Endothelial cell (in vitro differentiated cells): Measurements from ENCODE around the gene UPP1. TPM values are rescaled to one million over a fixed set of nuclear protein-coding genes. Genes with fewer than 3 reads are reported as not detected.

ENCODE experiments used
- DNase-seq: peaks from one replicate; pipeline ENCODE4 v3.0.0; 2021; ENCODE audit warnings: low spot score
- H3K27ac Mint-ChIP-seq: one replicate; pipeline ENCODE4 v1.8.0; 2021; ENCODE audit warnings: mixed read lengths, inconsistent platforms; ENCODE audit not compliant: unreplicated experiment
- H3K27me3 Mint-ChIP-seq: one replicate; pipeline ENCODE4 v1.8.0; 2021; ENCODE audit warnings: mild to moderate bottlenecking, moderate library complexity, mixed read lengths, inconsistent platforms; ENCODE audit not compliant: unreplicated experiment
- H3K36me3 Mint-ChIP-seq: one replicate; pipeline ENCODE4 v1.8.0; 2021; ENCODE audit warnings: mild to moderate bottlenecking, low read depth, mixed read lengths, inconsistent platforms; ENCODE audit not compliant: unreplicated experiment
- H3K4me1 Mint-ChIP-seq: one replicate; pipeline ENCODE4 v1.8.0; 2021; ENCODE audit warnings: mild to moderate bottlenecking, mixed read lengths, inconsistent platforms; ENCODE audit not compliant: unreplicated experiment
- H3K4me3 Mint-ChIP-seq: one replicate; pipeline ENCODE4 v1.8.0; 2021; ENCODE audit warnings: mild to moderate bottlenecking, mixed read lengths, inconsistent platforms; ENCODE audit not compliant: unreplicated experiment
- H3K9me3 Mint-ChIP-seq: one replicate; pipeline ENCODE4 v1.8.0; 2021; ENCODE audit warnings: mixed read lengths, inconsistent platforms; ENCODE audit not compliant: unreplicated experiment
- CTCF ChIP-seq: fragments of 200-600 bp; sonication (generic); IDR thresholded peaks from one replicate; pipeline ENCODE4 v1.5.0; 2021; ENCODE audit warnings: antibody characterized with exemption; ENCODE audit not compliant: unreplicated experiment
- total RNA-seq: library from RNA; stranded (reverse); fragmentation: NEBNext Ultra II Directional; extraction: Animal tissue kit (Norgen Biotek cat#: 25700); gene quantifications from one replicate; pipeline ENCODE4 v1.2.1, GENCODE V29; 2021; ENCODE audit not compliant: unreplicated experiment

UPP1 gene
- total RNA-seq, 1 donor from 2014 or later: 77.4 TPM

- Mint-ChIP-seq H3K4me3 (no peak overlapping the region), H3K9me3 (peaks cover 6% of the 10 kb centered on the region), H3K36me3 (no peaks in the 10 kb centered on the region), H3K27ac (no peak overlapping the region), H3K4me1 (peaks cover 17% of the 10 kb centered on the region), H3K27me3 (peaks cover 1% of the 10 kb centered on the region)
- no peak for DNase-seq
- TF ChIP-seq CTCF: no peak
Observed at GRCh38 chr7:48148311-48148710, 59.2 kb downstream of the UPP1 start.

GRCh38 chr7:48149058-48149457 lies 60.0 kb downstream of the UPP1 start:
- Mint-ChIP-seq H3K36me3 (no peaks in the 10 kb centered on the region), H3K27ac (no peak overlapping the region), H3K4me3 (no peak overlapping the region), H3K4me1 (peaks cover 17% of the 10 kb centered on the region), H3K9me3 (peaks cover 2% of the 10 kb centered on the region), H3K27me3 (peaks cover 1% of the 10 kb centered on the region)
- no peak for TF ChIP-seq CTCF
- no peak for DNase-seq

DNA sequence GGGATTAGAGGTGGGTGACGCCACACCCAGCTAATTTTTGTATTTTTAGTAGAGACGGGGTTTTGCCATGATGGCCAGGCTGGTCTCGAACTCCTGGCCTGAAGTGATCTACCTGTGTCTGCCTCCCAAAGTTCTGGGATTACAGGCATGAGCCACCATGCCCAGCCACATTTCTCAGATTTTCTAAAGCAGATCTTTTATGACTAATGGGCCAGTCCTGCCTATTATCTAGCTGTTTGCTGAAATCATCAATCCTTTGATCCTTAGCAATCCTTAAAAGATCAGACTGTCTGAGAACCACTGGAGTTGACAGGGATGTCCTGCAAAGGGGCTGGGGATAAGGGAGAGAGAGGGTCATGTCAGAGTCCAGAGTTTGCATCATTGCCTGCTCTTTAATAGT lies 61.0 kb downstream of the UPP1 start:
- H3K27ac Mint-ChIP-seq: no peak overlapping the region
- no peaks in the 10 kb centered on the region for H3K36me3 Mint-ChIP-seq
- no peak overlapping the region for H3K4me3 Mint-ChIP-seq
- no peaks in the 10 kb centered on the region for H3K9me3 Mint-ChIP-seq
- no peak for TF ChIP-seq CTCF
- peaks cover 1% of the 10 kb centered on the region for H3K27me3 Mint-ChIP-seq
- peaks cover 15% of the 10 kb centered on the region for H3K4me1 Mint-ChIP-seq
- no peak for DNase-seq

DNA sequence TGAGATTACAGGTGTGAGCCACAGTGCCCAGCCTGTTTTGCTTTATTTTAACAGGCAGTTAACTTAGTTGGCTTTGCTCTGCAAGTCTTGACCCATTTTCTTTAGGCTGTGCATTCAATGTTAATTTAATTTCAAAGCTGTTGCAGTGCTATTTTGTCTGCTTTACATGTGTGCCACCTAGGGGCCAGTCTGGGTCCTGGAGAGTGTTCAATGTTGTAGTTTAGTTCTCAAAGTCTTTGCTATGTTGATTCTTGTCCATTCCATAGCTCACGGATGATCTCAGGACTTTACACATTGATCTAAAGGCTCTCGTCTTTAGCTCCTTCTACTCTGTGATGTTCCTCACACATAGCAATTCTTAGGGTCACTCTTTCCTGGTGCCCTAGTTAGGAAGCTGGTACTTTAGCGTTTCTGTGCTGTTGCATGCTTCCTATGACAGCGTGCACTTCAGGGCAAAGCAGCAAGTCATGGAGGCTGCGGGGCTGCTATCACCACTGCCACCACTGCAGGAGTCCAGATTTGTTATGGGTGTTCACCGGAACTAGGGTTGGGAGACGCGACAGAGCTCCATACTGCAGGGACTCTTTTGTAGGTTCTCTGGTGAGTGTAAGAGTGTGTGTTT lies 65.8 kb downstream of the UPP1 start:
- Mint-ChIP-seq H3K36me3 (no peaks in the 10 kb centered on the region), H3K27ac (no peak overlapping the region), H3K9me3 (no peaks in the 10 kb centered on the region), H3K4me1 (no peaks in the 10 kb centered on the region), H3K27me3 (no peaks in the 10 kb centered on the region), H3K4me3 (no peak overlapping the region)
- TF ChIP-seq CTCF: no peak
- DNase-seq: peak; percentile 32

Other genes starting within 250 kb of the UPP1 start
- gene PKD1L1, start 140.8 kb upstream of the UPP1 start, total RNA-seq: 4.8 TPM
- 27.4 TPM for gene HUS1, start 109.7 kb upstream of the UPP1 start, total RNA-seq
- gene SUN3, start 60.2 kb upstream of the UPP1 start, total RNA-seq: not detected
- gene C7orf57, start 53.7 kb upstream of the UPP1 start, total RNA-seq: not detected
- 0.44 TPM for gene ABCA13, start 82.2 kb downstream of the UPP1 start, total RNA-seq